Epithelial cell of prostate (primary cell): ENCODE measurements around the gene MYBPC3.

Experiments used
- DNase-seq: peaks from one replicate; pipeline ENCODE4 v3.0.0-alpha.2; 2011; ENCODE audit warnings: low read depth, low spot score
- H3K27ac ChIP-seq: fragments of 450-650 bp; 2 replicates; pipeline ENCODE4 v1.5.1; 2017; ENCODE audit warnings: mild to moderate bottlenecking

Gene MYBPC3

GRCh38 chr11:47352556-47352955 lies at the start of gene MYBPC3:
Gene MYBPC3, minus strand, starts transcription at chr11:47352702. Its CDS starts 55 bp downstream, at chr11:47352647.
- no peak within 1 kb of the TSS for H3K27ac ChIP-seq
- no peak for DNase-seq

- H3K27ac ChIP-seq: no peak overlapping the region
- DNase-seq: no peak
These were observed 48.3 kb upstream of the MYBPC3 start for GRCh38 chr11:47400768-47401279.

- no peak overlapping the region for H3K27ac ChIP-seq
- no peak for DNase-seq
These were observed 47.6 kb upstream of the MYBPC3 start for GRCh38 chr11:47399860-47400767.

GRCh38 chr11:47398551-47398950 lies 46.0 kb upstream of the MYBPC3 start:
- DNase-seq: no peak
- no peak overlapping the region for H3K27ac ChIP-seq

- H3K27ac ChIP-seq: no peak overlapping the region
These were observed 45.5 kb upstream of the MYBPC3 start for GRCh38 chr11:47398011-47398410.

GRCh38 chr11:47396049-47396320 lies 43.5 kb upstream of the MYBPC3 start:
- no peak overlapping the region for H3K27ac ChIP-seq
- no peak for DNase-seq

More at GRCh38 chr11:47398011-47398410, 45.5 kb upstream of the MYBPC3 start:
- no peak for DNase-seq

GRCh38 chr11:47395223-47396048 lies 42.9 kb upstream of the MYBPC3 start:
- H3K27ac ChIP-seq: no peak overlapping the region
- DNase-seq: no peak

- DNase-seq: no peak
- H3K27ac ChIP-seq: no peak overlapping the region
These were observed 42.1 kb upstream of the MYBPC3 start for GRCh38 chr11:47394322-47395222.

- no peak for DNase-seq
- no peak overlapping the region for H3K27ac ChIP-seq
These were observed 41.5 kb upstream of the MYBPC3 start for GRCh38 chr11:47394050-47394321.

GRCh38 chr11:47393163-47394049 lies 40.9 kb upstream of the MYBPC3 start:
- DNase-seq: no peak

GRCh38 chr11:47392546-47393162 lies 40.2 kb upstream of the MYBPC3 start:
- H3K27ac ChIP-seq: no peak overlapping the region
- no peak for DNase-seq

More at GRCh38 chr11:47393163-47394049, 40.9 kb upstream of the MYBPC3 start:
- H3K27ac ChIP-seq: no peak overlapping the region

- H3K27ac ChIP-seq: no peak overlapping the region
- DNase-seq: no peak
These were observed 39.4 kb upstream of the MYBPC3 start for GRCh38 chr11:47391711-47392432.

- no peak for DNase-seq
- H3K27ac ChIP-seq: no peak overlapping the region
These were observed 38.6 kb upstream of the MYBPC3 start for GRCh38 chr11:47391077-47391583.

GRCh38 chr11:47390422-47390760 lies 37.9 kb upstream of the MYBPC3 start:
- no peak for DNase-seq
- H3K27ac ChIP-seq: no peak overlapping the region

- no peak overlapping the region for H3K27ac ChIP-seq
- DNase-seq: no peak
These were observed 37.3 kb upstream of the MYBPC3 start for GRCh38 chr11:47389577-47390421.

- H3K27ac ChIP-seq: peak overlapping the region; percentile 38
- DNase-seq: peak; percentile 12
These were observed 36.4 kb upstream of the MYBPC3 start for GRCh38 chr11:47388697-47389576.
